Stimulated activated CD4-positive, alpha-beta T cell treated with anti-CD3 and anti-CD28 coated beads, Interleukin-2, amount 100 ng/mL, for 4 hours (primary cell): ENCODE results near the gene CYP4V2.

ENCODE experiments used
- DNase-seq: peaks from one replicate; pipeline ENCODE4 v3.0.0-alpha.2; 2020; ENCODE audit warnings: low read depth

CYP4V2 gene

DNA sequence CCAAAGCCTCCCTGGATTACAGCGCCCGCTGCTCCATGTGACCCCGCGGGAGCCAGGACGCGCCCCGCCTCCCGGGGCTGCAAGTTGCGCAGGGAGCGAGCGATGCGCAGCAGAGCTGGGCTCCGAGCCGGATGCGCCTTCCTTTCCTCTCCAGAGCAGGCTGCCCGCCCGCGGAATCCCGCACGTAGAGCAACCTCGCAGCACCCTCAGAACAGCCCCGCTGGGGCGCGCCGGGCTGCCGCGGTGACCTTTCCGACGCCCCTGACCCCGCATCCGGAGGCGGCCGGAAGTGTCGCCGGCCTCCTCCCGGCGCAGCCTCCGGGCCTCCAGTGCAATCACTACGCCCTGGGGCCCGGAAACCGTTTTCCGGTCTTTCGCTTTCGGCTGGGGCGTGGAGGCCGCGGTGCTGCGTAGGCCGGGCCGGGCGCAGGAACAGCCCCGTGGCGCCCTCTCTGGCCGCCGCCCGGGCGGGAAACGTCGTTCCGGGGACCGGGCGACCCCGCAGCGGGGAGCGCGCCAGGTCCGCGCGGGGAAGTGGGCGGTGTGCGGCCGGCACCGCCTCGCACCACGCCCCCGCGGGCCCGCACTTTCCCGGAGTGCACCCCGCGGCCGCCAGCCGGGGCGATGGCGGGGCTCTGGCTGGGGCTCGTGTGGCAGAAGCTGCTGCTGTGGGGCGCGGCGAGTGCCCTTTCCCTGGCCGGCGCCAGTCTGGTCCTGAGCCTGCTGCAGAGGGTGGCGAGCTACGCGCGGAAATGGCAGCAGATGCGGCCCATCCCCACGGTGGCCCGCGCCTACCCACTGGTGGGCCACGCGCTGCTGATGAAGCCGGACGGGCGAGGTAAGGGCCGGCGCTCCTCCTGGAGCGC lies at the start of gene CYP4V2:
Gene CYP4V2, plus strand, starts transcription at position 368 of the 866 bp plus-strand sequence. Its CDS starts 257 bp downstream, at position 625.
- peak; percentile 84 for DNase-seq

DNA sequence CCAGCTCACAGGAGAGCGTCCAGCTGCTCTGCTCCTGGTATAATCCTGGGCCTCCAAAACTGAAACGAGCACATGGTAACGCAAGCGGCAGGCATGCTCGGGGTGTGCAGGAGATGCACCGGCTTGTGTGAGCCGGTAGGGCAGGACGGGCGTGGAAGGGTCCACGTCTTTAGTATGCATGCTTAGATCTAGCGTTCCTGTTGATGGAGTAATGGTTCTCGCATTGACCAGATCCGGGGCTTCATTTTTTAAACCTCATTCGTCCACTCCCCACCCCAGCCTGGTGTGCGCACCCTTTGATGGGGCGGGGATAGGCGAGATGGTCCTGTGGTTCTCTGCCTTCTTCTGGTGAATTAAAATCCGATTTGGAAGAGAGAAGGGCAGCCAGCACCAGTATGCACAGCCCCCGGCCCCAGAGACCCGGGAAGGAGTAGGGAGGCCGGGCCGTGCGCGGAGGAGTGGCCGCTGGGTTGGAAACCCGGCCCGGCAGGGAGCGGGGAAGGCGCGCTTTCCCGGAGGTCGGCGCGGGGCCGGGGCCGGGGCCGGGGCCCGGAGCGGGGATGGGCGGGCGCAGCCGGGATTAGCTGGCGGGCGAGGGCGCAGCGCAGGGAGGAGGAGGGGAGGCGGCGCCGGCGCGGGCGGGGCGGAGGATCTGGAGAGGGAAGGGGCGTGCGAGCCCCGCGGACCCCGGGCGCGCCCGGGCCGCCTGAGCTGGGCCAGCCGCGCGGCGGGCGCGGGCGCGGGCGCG lies 47.0 kb upstream of the CYP4V2 start:
- no peak for DNase-seq

DNA sequence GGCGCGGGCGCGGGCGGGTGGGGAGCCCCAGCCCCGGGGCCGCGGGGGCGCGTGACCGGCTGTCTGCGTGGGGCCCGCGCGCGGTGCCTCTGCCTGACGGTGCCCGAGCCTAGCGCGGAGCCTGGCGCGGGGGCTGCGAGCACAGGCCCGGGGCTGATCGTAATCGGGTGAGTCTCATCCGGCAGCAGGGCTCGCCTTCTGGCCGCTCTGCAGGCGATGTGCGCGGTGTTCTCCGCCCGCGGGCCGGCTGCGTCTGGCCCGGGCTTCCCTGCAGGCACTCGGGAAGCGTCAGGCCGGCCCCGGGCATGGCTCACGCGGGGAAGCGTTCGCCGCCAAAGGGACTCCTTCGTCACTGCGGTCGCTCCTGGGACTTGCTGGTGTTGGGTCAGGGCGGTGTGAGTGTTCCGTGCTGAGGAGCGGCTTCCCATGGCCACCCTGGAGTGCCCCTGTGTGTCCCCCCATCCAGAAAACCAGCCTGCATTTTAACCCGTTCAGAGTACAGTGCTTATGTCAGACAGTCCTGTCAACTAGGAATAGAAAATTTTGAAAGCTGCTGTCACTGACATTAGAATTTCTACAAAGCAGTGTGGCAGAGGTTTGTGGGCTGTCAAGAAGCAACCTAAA lies 46.3 kb upstream of the CYP4V2 start:
- no peak for DNase-seq

DNA sequence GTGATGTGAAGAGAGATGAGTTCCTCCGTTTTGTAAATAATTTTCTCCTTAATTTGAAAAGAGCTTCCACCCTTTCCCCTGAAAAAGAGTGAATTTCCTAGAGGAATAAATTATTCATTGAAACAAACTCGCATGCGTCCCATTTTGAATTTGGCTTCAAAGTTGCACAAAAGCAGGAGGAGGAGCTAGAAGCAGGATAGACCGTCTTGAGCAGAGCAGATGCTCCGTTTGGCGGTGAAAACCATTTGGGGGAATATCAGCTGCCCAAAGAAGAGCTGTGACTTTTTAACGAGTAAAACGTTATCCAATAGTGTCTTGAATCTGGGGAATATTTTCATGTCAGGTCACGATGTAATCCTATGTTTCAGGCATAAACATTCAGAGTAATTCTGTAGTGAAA lies 44.9 kb upstream of the CYP4V2 start:
- DNase-seq: no peak

DNA sequence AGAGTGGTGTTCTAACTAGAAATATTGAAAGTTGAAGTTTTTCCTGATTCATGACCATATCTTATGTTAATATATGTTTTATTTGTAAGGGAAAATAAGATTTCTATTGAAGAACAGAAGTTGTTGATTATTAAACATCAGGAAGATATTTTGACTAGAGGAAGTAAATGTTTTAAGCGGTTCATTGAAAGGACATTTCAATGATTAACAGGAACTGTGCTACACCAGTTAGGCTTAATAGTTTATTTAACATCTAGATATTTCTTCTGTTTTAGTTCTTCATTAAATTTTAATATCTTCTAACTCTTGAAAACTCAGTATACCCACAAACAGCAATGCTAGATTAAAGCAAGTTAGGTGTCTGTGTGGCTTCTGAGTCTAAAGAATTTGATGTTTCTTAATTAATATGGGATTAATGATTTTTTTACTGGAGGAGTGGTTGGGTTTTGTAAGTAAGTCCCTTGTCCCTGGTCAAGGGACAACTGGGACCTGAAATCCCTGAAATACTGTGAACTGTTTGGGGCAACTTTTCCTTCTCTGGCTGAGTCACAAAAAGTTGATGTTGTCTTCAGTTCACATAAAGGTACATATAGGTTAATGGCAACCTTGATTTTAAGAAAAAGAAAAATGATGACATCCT lies 42.9 kb upstream of the CYP4V2 start:
- no peak for DNase-seq

DNA sequence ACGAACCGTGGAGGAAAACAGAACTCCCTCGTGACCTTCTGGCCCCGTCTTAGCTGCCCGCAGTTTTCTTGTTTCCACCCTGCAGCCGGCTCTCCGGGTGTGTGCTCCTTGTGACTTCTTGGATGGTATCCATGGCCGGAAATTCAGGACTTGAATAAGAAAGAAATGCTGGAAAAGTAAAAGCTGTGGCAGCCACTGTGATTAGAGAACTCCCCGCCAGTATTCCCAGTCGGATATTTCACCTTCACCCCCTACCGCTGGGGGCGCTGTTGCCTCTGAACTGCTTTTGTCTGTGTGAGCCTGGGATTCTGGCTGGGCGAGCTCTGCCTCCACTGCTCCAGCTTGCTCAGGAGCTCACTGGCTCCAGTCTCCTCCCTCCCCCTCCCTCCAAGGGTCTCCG lies 41.5 kb upstream of the CYP4V2 start:
- no peak for DNase-seq

DNA sequence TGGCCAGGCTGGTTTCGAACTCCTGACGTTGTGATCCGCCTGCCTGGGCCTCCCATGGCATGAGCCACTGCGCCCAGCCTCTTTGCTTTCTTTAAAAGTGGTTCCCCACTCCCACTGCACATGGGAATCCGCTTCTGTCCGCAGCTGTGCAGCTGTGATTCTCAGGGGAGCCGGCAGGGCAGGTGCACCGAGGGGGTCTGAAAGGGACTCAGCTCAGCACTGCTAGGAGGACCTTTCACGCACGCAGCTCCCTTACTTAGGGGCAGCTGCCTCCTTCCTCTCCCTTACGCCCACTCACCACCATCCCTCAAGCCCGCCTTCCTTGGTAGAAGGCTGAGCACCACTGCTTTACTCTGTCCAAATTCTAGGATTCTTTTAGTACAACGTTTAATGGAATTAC lies 40.4 kb upstream of the CYP4V2 start:
- no peak for DNase-seq

DNA sequence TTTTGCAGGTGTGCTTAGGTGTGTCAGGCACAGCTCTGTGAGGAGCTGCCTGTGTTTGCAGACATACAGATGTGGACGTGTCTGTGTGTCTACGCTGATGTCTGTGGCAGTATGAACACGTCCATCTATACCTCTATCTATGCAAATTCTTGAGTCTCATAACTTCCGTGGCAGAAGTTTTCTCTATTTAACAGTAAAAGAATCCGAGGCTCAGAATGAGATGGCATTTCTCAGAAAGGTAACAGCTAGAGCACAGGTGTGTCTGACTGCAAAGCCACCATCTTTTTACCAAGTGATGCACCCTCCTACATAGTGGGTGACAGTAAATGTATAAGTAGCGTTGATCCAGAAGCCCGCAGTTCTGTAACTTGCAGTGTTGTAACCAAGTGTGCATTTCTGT lies 39.9 kb upstream of the CYP4V2 start:
- no peak for DNase-seq

DNA sequence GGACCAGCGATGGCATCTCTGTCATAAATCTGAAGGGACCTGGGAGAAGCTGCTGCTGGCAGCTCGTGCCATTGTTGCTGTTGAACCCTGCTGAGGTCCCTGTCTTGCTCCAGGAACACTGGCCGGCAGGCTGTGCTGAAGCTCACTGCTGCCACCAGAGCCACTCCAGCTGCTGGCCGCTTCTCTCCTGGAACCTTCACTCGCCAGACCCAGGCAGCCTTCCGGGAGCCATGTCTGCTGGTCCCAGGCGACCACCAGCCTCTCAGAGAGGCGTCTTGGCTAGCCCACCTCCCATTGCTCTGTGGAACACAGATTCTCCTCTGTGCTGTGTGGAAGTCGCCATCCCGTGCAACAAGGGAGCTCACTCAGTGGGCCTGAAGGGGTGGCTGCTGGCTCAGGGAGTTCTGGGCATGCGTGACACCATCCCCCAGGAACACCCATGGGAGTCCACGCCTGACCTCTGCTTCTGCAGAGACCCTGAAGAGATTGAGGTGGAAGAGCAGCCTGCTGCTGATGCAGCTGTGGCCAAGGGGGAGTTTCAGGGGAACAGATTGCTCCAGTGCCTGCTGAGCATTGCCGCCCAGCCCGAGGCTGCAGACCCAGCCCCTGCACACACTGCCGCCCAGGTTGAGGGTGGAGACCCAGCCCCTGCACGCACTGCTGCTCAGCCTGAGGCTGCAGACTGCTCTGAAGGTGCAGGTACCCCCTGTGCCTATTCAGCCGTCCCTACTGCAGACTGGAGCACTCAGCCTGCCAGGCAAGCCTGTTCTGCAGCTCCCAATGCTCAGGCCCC lies 33.1 kb upstream of the CYP4V2 start:
- no peak for DNase-seq

DNA sequence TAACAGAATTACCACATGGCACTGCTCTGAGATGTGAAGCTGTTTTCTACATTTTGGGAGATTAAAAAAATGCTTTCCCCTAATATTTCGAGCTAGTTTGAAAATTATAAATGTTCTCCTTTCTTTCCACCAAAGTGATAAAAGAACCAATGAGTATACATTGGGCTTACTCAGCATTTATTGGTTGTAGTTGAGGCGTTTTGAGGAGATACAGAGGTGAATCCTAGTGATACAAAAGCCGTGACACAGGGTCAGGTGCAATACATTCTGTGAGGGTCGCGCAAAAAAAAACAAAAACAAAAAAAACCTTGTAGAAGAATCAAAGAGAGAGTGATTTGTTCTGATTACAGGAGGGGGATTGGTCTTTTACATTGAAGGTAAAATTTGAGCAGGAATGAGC lies 32.4 kb upstream of the CYP4V2 start:
- DNase-seq: no peak

DNA sequence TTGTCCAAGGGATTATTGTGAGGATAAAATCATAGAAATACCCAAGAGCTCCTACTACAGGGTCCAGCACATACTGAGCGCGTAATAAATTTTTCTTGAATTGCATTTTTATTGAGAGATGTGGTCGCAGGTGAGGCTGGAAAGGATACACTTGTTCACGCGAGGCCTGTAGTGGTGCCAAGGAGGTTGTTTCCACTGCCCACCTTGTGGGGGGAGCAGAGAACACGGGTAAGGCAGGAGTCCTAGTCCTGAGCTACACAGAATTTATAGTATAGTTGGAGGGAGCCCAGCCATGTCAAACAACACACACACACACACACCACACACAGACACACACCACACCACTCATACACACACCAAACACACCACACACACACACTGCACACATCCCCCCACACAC lies 31.8 kb upstream of the CYP4V2 start:
- DNase-seq: no peak

DNA sequence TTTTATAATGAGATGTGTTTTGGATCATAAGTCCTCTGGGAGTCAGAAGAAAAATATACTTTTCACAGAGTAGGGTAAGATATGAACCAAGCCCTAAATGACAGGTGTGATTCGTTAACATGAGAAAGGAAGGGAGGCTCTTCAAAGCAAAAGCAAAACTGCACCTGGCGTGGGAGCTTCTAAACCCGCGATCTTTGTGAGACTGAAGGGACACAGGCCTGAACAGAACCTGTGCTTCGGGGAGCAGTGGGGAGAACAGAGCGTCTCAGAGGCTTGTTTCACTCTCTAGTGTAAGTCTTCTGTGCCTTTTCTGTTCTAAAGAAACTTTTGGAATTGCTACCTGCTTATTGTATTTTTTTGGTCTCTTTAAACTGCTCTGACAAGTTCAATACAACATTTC lies 30.2 kb upstream of the CYP4V2 start:
- DNase-seq: no peak

DNA sequence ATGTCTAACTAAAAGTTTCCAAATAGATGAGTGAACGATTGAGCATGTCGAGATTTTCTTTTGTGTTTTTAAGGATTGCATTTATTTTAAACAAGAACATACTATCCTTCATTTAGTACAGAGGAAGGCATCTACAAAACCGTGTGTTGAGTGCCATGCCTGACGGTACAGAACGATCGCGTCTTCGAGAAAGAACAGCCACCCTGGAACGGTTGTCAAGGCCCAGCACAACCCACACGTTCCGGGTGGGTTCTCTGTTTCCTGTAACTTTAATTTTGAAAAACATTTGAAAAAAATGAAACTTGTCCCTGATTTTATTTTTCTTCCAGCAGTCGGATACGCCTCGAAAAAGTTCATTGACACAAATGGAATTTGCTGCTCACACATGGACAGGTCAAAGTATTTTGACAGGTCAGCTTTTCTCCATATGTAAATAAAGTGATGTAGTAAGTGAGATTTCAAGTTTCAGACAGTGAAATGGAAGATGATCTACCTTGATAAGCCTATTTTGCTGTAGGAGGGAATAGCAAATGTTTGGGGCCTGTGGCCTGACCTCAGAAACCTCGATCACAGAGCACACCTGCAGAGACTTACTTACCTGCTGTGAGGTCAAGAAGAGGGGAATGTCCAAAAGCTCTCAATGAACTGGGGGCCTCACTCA lies 24.4 kb upstream of the CYP4V2 start:
- no peak for DNase-seq

DNA sequence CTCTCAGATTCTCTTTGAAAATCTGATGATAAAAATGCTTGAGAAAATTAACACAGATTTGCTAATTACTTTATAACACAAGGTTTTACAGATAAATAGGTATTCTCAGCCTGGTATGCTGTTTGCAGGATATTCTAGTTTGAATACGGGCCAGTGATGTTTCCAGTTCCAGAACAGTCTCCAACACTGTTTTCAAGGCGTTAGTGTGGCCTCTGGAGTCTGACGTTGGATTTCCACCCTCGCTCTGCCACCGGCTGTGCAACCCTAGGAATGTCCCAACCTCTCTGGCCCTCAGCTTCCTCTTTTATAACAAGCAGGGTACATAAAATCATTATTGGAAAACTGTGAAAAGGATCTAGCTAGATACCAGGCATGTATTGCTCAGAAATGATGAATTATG lies 23.8 kb upstream of the CYP4V2 start:
- DNase-seq: no peak

DNA sequence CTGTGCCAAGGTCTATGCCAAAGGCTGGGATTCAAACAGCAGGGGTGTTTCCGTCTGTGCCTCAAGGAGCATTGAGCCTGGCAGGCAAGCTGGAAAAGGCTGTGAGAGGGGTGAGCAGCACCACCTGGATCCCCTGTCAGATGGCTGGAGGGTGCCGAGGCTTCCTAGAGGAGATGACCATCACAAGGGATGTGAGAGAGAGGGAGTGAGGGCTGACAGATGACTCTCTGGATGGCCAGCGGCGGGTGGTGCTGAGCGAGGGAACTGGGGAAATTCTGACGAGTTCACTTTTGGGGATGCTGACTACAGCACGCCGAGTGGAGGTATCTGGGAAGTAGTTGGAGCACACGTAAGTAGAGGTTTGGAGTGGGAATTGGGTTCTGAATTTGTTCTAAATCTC lies 22.6 kb upstream of the CYP4V2 start:
- DNase-seq: no peak

DNA sequence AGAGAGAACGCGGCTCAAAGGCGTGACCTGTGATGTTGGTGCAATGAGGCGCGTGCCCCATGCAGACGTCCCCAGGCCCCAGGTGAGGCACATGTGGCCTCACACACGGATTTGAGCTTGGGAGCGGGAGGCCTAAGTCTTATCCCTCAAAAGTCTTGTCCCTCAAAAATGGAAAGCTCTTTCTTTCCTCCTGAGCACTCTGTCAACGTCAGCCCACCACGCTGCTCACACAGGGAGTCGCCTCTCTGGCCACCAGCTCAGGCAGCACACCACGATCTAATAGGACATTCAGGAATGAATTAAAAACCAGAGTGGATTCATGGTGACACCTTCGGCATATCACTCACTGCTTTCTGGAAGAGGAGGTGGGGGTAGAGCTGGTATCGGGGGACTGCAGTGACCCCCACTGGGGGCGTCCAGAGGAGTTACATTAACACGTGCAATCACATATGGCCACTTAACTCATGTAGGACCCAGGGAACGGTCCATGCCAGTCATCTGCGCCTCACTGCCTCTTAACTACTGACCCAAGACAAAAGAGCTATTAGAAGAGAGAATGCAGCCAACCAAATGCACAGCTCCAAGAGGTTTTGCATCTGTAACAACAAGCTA lies 21.9 kb upstream of the CYP4V2 start:
- DNase-seq: no peak

DNA sequence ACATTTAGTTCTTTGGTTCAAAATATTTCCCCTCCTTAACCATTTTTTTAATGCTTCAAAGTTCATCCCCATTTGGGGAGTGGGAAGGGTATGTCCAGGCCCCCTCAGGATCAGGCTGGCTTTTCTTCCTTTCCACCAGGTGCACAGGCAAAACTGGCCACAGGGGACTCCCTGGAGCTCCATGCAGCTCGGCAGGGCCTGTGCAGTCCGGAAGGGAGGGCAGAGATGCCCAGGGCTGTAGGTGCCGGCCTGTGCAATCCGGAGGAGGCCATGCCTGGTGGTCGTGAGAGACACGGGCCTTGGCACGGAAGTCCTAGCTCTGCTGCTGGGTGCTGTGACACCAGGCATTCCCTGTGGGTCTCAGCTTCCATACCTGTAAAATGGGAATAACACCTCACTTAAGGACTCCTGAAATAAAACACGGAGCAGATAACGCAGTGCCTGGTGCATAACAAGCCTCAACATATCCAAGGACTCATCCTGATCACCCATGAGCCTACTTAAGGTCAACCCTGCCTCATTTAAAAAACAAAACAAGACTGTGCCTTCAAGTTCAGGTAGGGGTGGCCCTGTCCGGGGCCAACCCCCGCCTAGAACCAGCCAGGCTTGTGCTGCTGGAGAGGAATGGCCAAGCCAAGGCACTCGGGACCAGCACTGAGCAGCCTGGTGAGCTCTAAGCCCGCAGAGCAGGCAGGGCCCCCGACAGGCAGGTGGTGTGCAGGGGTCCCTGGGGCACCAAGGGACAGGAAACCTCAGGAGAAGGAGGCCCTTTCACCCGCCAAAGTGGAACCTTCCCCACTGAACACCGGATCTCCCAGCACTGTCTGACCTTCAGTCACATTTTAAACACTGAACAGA lies 21.2 kb upstream of the CYP4V2 start:
- DNase-seq: no peak

DNA sequence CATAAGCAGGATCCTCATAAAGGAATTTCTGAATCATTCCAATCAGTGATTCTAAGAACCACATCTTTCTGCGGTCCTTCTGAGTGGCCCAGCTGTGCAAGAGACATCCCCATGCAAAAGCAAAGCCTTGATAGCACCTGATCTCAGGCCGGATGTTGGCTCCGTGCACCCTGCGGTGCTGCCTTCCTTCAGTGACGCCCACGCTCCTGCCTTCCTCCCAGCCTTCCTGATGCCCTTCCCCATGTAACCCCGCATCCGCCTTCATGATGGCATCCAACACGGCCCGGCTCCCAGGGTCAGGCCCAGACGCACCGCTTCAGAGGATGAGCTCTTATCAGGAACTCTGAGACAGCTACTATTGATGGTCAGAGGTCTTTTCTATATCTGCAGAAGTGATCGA lies 20.4 kb upstream of the CYP4V2 start:
- DNase-seq: no peak

DNA sequence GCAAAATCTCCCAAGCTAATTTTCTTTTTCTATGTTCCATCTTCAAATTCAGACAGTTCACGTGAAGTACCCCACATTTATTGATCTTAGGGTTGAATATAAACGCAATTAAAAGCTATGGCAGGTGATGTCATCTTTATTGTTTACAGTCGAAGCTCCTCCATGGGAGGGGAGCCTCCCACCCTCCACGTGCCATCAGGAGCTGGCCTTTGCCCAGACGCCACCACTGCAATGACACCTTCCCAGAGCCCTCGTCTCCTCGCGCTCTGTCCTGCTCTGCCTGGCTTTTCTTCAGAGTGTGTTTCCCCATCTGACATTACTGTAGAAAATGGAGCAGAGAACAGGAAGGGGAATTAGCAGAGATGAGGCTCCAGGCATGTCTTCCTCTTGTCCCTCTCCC lies 18.8 kb upstream of the CYP4V2 start:
- DNase-seq: no peak

DNA sequence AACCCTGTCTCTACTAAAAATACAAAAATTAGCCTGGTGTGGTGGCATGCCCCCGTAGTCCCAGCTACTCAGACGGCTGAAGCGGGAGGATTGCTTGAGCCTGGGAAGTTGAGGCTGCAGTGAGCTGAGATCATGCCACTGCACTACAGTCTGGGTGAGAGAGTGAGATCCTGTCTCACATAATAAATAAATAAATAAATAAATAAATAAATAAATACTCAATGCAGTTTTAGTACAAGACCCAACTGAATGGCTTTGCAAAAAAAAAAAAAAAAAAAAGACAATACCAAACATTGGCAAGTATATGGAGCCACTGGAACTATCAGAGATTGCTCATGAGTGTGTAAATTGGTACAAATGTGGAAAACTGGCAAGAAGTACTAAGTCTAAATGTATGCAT lies 3.3 kb upstream of the CYP4V2 start:
- DNase-seq: no peak
